ENCODE data around the gene SRSF2.
"Not testable (repeated sequence)": the region's sequence is repeated elsewhere in the genome, so short reads cannot be mapped to it uniquely, and the experiment has no call there.

The SRSF2 gene

GRCh38 chr17:76700270-76700616, 36.9 kb downstream of the SRSF2 start:
- no peak for DNase-seq

GRCh38 chr17:76698466-76698977, 38.6 kb downstream of the SRSF2 start:
- DNase-seq: not testable (repeated sequence)

GRCh38 chr17:76697702-76698465, 39.2 kb downstream of the SRSF2 start:
- DNase-seq: no peak

GRCh38 chr17:76696763-76697701, 40.1 kb downstream of the SRSF2 start:
- DNase-seq: no peak

- no peak for DNase-seq
These were observed 41.9 kb downstream of the SRSF2 start for GRCh38 chr17:76695059-76695831.

- DNase-seq: no peak
These were observed 45.5 kb downstream of the SRSF2 start for GRCh38 chr17:76691379-76692191.

- DNase-seq: no peak
These were observed 46.4 kb downstream of the SRSF2 start for GRCh38 chr17:76690596-76691280.

GRCh38 chr17:76689859-76690258, 47.3 kb downstream of the SRSF2 start:
- no peak for DNase-seq

GRCh38 chr17:76688165-76688622, 48.9 kb downstream of the SRSF2 start:
- DNase-seq: no peak

- no peak for DNase-seq
These were observed 49.6 kb downstream of the SRSF2 start for GRCh38 chr17:76687298-76688164.

GRCh38 chr17:76686538-76687297, 50.4 kb downstream of the SRSF2 start:
- DNase-seq: no peak

- DNase-seq: no peak
These were observed 51.3 kb downstream of the SRSF2 start for GRCh38 chr17:76685846-76686245.

GRCh38 chr17:76685366-76685765, 51.8 kb downstream of the SRSF2 start:
- no peak for DNase-seq

- no peak for DNase-seq
These were observed 52.4 kb downstream of the SRSF2 start for GRCh38 chr17:76684756-76685155.
